WTC11 (cell line): ENCODE data around the gene ZNF521. TPM values are rescaled to one million over a fixed set of nuclear protein-coding genes. Genes with fewer than 3 reads are reported as not detected.

Experiments
- ATAC-seq: fragments of 200-7000 bp; cut with Tn5 transposase; 2 replicates; pipeline ENCODE4 v1.10.0; 2021; ENCODE audit warnings: mild to moderate bottlenecking, moderate library complexity
- CTCF ChIA-PET: fragments of 300-600 bp; sonication (Branson Sonifier 250); formaldehyde crosslinking; loops from one replicate; lab custom pipeline; 2021; ENCODE audit warnings: antibody characterized with exemption; lab: Charles Lee
- POLR2A ChIA-PET: fragments of 350-600 bp; sonication (Branson Sonifier 250); formaldehyde crosslinking; loops from one replicate; lab custom pipeline; 2021; ENCODE audit warnings: antibody characterized with exemption; lab: Charles Lee
- DNase-seq: peaks from one replicate; pipeline ENCODE4 v3.0.0; 2021; ENCODE audit warnings: low spot score
- H3K27ac Mint-ChIP-seq: 2 replicates; pipeline ENCODE4 v1.8.0; 2021; ENCODE audit warnings: mixed read lengths
- H3K27me3 Mint-ChIP-seq: 2 replicates; pipeline ENCODE4 v1.8.0; 2021; ENCODE audit warnings: low read depth, mild to moderate bottlenecking, moderate library complexity, mixed read lengths
- H3K36me3 Mint-ChIP-seq: 2 replicates; pipeline ENCODE4 v1.8.0; 2021; ENCODE audit warnings: mixed read lengths
- H3K4me1 Mint-ChIP-seq: 2 replicates; pipeline ENCODE4 v1.8.0; 2022; ENCODE audit warnings: mixed read lengths
- H3K4me3 Mint-ChIP-seq: 2 replicates; pipeline ENCODE4 v1.8.0; 2021; ENCODE audit warnings: mild to moderate bottlenecking, moderate library complexity, mixed read lengths
- H3K9me3 Mint-ChIP-seq: 2 replicates; pipeline ENCODE4 v1.8.0; 2021; ENCODE audit warnings: mixed read lengths
- AR ChIP-seq: fragments of 250-450 bp; sonication (Bioruptor Pico); IDR thresholded peaks from 2 replicates; pipeline ENCODE4 v1.9.0; 2021; ENCODE audit warnings: mild to moderate bottlenecking
- CREM ChIP-seq: sonication (generic); formaldehyde crosslinking; IDR thresholded peaks from 2 replicates; pipeline ENCODE4 v1.8.1; 2022; ENCODE audit warnings: mild to moderate bottlenecking, missing genetic modification reagents, moderate library complexity
- ELF4 ChIP-seq: sonication (generic); formaldehyde crosslinking; IDR thresholded peaks from 2 replicates; pipeline ENCODE4 v1.8.1; 2022; ENCODE audit warnings: low read depth, mild to moderate bottlenecking, moderate library complexity, missing genetic modification reagents
- EMX1 ChIP-seq: fragments of 250-450 bp; sonication (Bioruptor Pico); IDR thresholded peaks from 2 replicates; pipeline ENCODE4 v1.8.0; 2021; ENCODE audit warnings: mild to moderate bottlenecking
- ETV6 ChIP-seq: sonication (generic); formaldehyde crosslinking; IDR thresholded peaks from 2 replicates; pipeline ENCODE4 v1.8.1; 2022; ENCODE audit warnings: mild to moderate bottlenecking, missing genetic modification reagents
- FOXJ3 ChIP-seq: sonication (generic); formaldehyde crosslinking; IDR thresholded peaks from 2 replicates; pipeline ENCODE4 v1.9.0; 2021; ENCODE audit warnings: missing genetic modification reagents, mild to moderate bottlenecking, borderline replicate concordance
- HMGA2 ChIP-seq: fragments of 250-450 bp; sonication (Bioruptor Pico); IDR thresholded peaks from 2 replicates; pipeline ENCODE4 v1.4.0; 2021; ENCODE audit warnings: mild to moderate bottlenecking, moderate library complexity
- NFE2L1 ChIP-seq: sonication (generic); formaldehyde crosslinking; IDR thresholded peaks from 2 replicates; pipeline ENCODE4 v1.8.1; 2023; ENCODE audit warnings: missing genetic modification reagents
- NR1H2 ChIP-seq: sonication (generic); formaldehyde crosslinking; IDR thresholded peaks from 2 replicates; pipeline ENCODE4 v1.9.0; 2021; ENCODE audit warnings: mild to moderate bottlenecking, moderate library complexity, missing genetic modification reagents
- NR2C2 ChIP-seq: sonication (generic); formaldehyde crosslinking; IDR thresholded peaks from 2 replicates; pipeline ENCODE4 v1.8.0; 2022; ENCODE audit warnings: mild to moderate bottlenecking, missing genetic modification reagents
- OVOL2 ChIP-seq: fragments of 250-450 bp; sonication (Bioruptor Pico); IDR thresholded peaks from 2 replicates; pipeline ENCODE4 v1.9.0; 2021; ENCODE audit warnings: mild to moderate bottlenecking, borderline replicate concordance
- PREB ChIP-seq: sonication (generic); formaldehyde crosslinking; IDR thresholded peaks from 2 replicates; pipeline ENCODE4 v1.8.1; 2022; ENCODE audit warnings: mild to moderate bottlenecking, missing genetic modification reagents, moderate library complexity, borderline replicate concordance
- SMAD3 ChIP-seq: sonication (generic); formaldehyde crosslinking; IDR thresholded peaks from 2 replicates; pipeline ENCODE4 v1.8.0; 2022; ENCODE audit warnings: missing genetic modification reagents, mild to moderate bottlenecking, borderline replicate concordance
- SMAD4 ChIP-seq: sonication (generic); formaldehyde crosslinking; IDR thresholded peaks from 2 replicates; pipeline ENCODE4 v1.8.0; 2022; ENCODE audit warnings: mild to moderate bottlenecking, missing genetic modification reagents
- SP1 ChIP-seq: sonication (generic); formaldehyde crosslinking; conservative IDR thresholded peaks from 2 replicates; pipeline ENCODE4 v1.8.1; 2022; ENCODE audit warnings: missing genetic modification reagents
- ZNF121 ChIP-seq: sonication (generic); formaldehyde crosslinking; IDR thresholded peaks from 2 replicates; pipeline ENCODE4 v1.8.0; 2023; ENCODE audit warnings: missing genetic modification reagents
- ZNF219 ChIP-seq: sonication (generic); formaldehyde crosslinking; IDR thresholded peaks from 2 replicates; pipeline ENCODE4 v1.8.0; 2023; ENCODE audit warnings: missing genetic modification reagents, mild to moderate bottlenecking, borderline replicate concordance
- total RNA-seq: library from RNA; stranded (reverse); gene quantifications from 3 replicates; pipeline ENCODE4 v1.2.3, GENCODE V29; 2021
- TF ChIP-seq, protein P1 (sequence below): fragments of 250-450 bp; sonication (Bioruptor Pico); IDR thresholded peaks from 2 replicates; pipeline ENCODE4 v1.8.0; 2021; ENCODE audit warnings: mild to moderate bottlenecking
- TF ChIP-seq, protein P2 (sequence below): sonication (generic); formaldehyde crosslinking; IDR thresholded peaks from 2 replicates; pipeline ENCODE4 v1.8.0; 2022; ENCODE audit warnings: mild to moderate bottlenecking, missing genetic modification reagents
- TF ChIP-seq, protein P3 (sequence below): sonication (generic); formaldehyde crosslinking; IDR thresholded peaks from 2 replicates; pipeline ENCODE4 v1.8.1; 2022; ENCODE audit warnings: mild to moderate bottlenecking, moderate library complexity, missing genetic modification reagents
- TF ChIP-seq, protein P4 (sequence below): sonication (generic); formaldehyde crosslinking; IDR thresholded peaks from 2 replicates; pipeline ENCODE4 v1.8.1; 2022; ENCODE audit warnings: low read depth, mild to moderate bottlenecking, moderate library complexity, missing genetic modification reagents, borderline replicate concordance
- TF ChIP-seq, protein P5 (sequence below): sonication (generic); formaldehyde crosslinking; IDR thresholded peaks from 2 replicates; pipeline ENCODE4 v1.8.0; 2022; ENCODE audit warnings: mild to moderate bottlenecking, missing genetic modification reagents
- TF ChIP-seq, protein P6 (sequence below): sonication (generic); formaldehyde crosslinking; IDR thresholded peaks from 2 replicates; pipeline ENCODE4 v1.8.1; 2023; ENCODE audit warnings: mild to moderate bottlenecking, missing genetic modification reagents, moderate library complexity

ZNF521 gene
- total RNA-seq, 1 experiment from 2014 or later = 15.3 TPM

DNA sequence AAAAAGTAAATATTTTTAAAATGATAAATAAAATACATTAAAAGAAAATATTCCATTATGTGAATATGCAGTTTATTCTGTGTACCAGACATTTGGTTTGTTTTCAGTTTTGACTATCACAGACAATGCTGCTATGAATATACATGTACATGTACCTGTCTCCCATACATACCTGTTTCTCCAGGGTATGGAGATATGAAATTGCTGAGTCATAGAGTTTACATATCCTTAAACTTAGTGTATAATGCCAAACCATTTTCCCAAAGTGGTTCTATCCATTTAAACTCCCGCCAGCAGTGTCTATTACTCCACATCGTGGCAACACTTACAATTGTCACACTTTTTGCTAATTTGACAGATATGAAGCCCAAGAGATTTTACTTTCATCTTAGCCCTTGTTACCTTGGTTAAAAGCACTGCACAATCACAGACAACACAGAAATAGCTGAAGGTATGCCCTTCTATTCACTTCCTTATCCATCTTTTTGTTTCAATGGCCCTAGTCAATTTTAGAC lies 56.3 kb downstream of the ZNF521 start:
- CTCF ChIA-PET = no interaction called here
- no peak overlapping the region for H3K4me3 Mint-ChIP-seq
- ATAC-seq (no peak), DNase-seq (no peak)
- no peak overlapping the region for H3K27ac Mint-ChIP-seq
- no peaks in the 10 kb centered on the region for H3K9me3 Mint-ChIP-seq
- H3K36me3 Mint-ChIP-seq = no peaks in the 10 kb centered on the region
- TF ChIP-seq, protein P1, sequence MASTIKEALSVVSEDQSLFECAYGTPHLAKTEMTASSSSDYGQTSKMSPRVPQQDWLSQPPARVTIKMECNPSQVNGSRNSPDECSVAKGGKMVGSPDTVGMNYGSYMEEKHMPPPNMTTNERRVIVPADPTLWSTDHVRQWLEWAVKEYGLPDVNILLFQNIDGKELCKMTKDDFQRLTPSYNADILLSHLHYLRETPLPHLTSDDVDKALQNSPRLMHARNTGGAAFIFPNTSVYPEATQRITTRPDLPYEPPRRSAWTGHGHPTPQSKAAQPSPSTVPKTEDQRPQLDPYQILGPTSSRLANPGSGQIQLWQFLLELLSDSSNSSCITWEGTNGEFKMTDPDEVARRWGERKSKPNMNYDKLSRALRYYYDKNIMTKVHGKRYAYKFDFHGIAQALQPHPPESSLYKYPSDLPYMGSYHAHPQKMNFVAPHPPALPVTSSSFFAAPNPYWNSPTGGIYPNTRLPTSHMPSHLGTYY (CRISPR knock-in tag) = no peak
- TF ChIP-seq SP1 (CRISPR knock-in tag) = no peak
- TF ChIP-seq, protein P2, sequence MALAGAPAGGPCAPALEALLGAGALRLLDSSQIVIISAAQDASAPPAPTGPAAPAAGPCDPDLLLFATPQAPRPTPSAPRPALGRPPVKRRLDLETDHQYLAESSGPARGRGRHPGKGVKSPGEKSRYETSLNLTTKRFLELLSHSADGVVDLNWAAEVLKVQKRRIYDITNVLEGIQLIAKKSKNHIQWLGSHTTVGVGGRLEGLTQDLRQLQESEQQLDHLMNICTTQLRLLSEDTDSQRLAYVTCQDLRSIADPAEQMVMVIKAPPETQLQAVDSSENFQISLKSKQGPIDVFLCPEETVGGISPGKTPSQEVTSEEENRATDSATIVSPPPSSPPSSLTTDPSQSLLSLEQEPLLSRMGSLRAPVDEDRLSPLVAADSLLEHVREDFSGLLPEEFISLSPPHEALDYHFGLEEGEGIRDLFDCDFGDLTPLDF (CRISPR knock-in tag) = no peak
- no peak for TF ChIP-seq AR (CRISPR knock-in tag)
- TF ChIP-seq FOXJ3 (CRISPR knock-in tag) = no peak
- no peak for TF ChIP-seq ELF4 (CRISPR knock-in tag)
- no peak for TF ChIP-seq EMX1
- TF ChIP-seq PREB (CRISPR knock-in tag) = no peak
- no peak for TF ChIP-seq NFE2L1 (CRISPR knock-in tag)
- no peak for TF ChIP-seq NR1H2
- TF ChIP-seq ETV6 (CRISPR knock-in tag) = no peak
- TF ChIP-seq SMAD3 (CRISPR knock-in tag) = no peak
- no peak for TF ChIP-seq SMAD4 (CRISPR knock-in tag)
- POLR2A ChIA-PET = no interaction called here
- no peaks in the 10 kb centered on the region for H3K4me1 Mint-ChIP-seq
- H3K27me3 Mint-ChIP-seq = no peaks in the 10 kb centered on the region

- H3K27ac Mint-ChIP-seq = no peak overlapping the region
- ATAC-seq (no peak), DNase-seq (no peak)
- H3K27me3 Mint-ChIP-seq = no peaks in the 10 kb centered on the region
- no peaks in the 10 kb centered on the region for H3K9me3 Mint-ChIP-seq
- no peaks in the 10 kb centered on the region for H3K36me3 Mint-ChIP-seq
- POLR2A ChIA-PET = no interaction called here
- no peak overlapping the region for H3K4me3 Mint-ChIP-seq
- H3K4me1 Mint-ChIP-seq = peaks cover 17% of the 10 kb centered on the region
- CTCF ChIA-PET = no interaction called here
- TF ChIP-seq, protein P3, sequence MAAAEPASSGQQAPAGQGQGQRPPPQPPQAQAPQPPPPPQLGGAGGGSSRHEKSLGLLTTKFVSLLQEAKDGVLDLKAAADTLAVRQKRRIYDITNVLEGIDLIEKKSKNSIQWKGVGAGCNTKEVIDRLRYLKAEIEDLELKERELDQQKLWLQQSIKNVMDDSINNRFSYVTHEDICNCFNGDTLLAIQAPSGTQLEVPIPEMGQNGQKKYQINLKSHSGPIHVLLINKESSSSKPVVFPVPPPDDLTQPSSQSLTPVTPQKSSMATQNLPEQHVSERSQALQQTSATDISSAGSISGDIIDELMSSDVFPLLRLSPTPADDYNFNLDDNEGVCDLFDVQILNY (CRISPR knock-in tag) = no peak
- TF ChIP-seq, protein P4, sequence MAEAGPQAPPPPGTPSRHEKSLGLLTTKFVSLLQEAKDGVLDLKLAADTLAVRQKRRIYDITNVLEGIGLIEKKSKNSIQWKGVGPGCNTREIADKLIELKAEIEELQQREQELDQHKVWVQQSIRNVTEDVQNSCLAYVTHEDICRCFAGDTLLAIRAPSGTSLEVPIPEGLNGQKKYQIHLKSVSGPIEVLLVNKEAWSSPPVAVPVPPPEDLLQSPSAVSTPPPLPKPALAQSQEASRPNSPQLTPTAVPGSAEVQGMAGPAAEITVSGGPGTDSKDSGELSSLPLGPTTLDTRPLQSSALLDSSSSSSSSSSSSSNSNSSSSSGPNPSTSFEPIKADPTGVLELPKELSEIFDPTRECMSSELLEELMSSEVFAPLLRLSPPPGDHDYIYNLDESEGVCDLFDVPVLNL = no peak
- TF ChIP-seq ZNF219 (no peak), CREM (CRISPR knock-in tag) (no peak), ZNF121 (CRISPR knock-in tag) (no peak), NR2C2 (CRISPR knock-in tag) (no peak), OVOL2 (CRISPR knock-in tag) (no peak), ELF4 (CRISPR knock-in tag) (no peak), SP1 (CRISPR knock-in tag) (no peak), AR (CRISPR knock-in tag) (no peak), HMGA2 (CRISPR knock-in tag) (no peak)
- TF ChIP-seq, protein P5, sequence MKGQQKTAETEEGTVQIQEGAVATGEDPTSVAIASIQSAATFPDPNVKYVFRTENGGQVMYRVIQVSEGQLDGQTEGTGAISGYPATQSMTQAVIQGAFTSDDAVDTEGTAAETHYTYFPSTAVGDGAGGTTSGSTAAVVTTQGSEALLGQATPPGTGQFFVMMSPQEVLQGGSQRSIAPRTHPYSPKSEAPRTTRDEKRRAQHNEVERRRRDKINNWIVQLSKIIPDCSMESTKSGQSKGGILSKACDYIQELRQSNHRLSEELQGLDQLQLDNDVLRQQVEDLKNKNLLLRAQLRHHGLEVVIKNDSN (CRISPR knock-in tag) = no peak
- TF ChIP-seq, protein P6, sequence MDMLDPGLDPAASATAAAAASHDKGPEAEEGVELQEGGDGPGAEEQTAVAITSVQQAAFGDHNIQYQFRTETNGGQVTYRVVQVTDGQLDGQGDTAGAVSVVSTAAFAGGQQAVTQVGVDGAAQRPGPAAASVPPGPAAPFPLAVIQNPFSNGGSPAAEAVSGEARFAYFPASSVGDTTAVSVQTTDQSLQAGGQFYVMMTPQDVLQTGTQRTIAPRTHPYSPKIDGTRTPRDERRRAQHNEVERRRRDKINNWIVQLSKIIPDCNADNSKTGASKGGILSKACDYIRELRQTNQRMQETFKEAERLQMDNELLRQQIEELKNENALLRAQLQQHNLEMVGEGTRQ (CRISPR knock-in tag) = no peak
Observed at GRCh38 chr18:25291150-25291549, 60.8 kb downstream of the ZNF521 start.
